Fibroblast of lung (primary cell): ENCODE data around the gene NOVA1. TPM values are rescaled to one million over a fixed set of nuclear protein-coding genes. Genes with fewer than 3 reads are reported as not detected.
A peak's percentile ranks its signal among the peaks of the same experiment; 100 is the strongest.

ENCODE experiments used
- DNase-seq, 2 donors: peaks; one replicate each; pipeline versions ENCODE4 v3.0.0 to v3.0.0-alpha.2; 2010; ENCODE audit warnings: low read depth in 2 of 2
- H2AFZ ChIP-seq: 2 replicates; pipeline ENCODE4 v1.5.1; 2012; ENCODE audit warnings: low read length, control low read depth, inconsistent platforms
- H3K27ac ChIP-seq: 2 replicates; pipeline ENCODE4 v1.5.1; 2011; ENCODE audit warnings: low read length, control low read depth; ENCODE audit not compliant: insufficient read depth
- H3K27me3 ChIP-seq: 2 replicates; pipeline ENCODE4 v1.5.1; 2011; ENCODE audit warnings: mild to moderate bottlenecking, low read length; ENCODE audit not compliant: control insufficient read depth, insufficient read depth
- H3K36me3 ChIP-seq: 2 replicates; pipeline ENCODE4 v1.5.1; 2011; ENCODE audit warnings: low read length; ENCODE audit not compliant: control insufficient read depth, insufficient read depth
- H3K4me1 ChIP-seq: 2 replicates; pipeline ENCODE4 v1.5.1; 2011; ENCODE audit warnings: low read length; ENCODE audit not compliant: control insufficient read depth, insufficient read depth; ENCODE audit errors: extremely low read depth
- H3K4me2 ChIP-seq: 2 replicates; pipeline ENCODE4 v1.5.1; 2011; ENCODE audit warnings: low read length, control low read depth; ENCODE audit not compliant: insufficient read depth; ENCODE audit errors: extremely low read depth
- H3K4me3 ChIP-seq, 4 experiments: fragments of 200-600 bp in 1 of 4; sonication (generic) in 1 of 4; replicated peaks in 1 of 4; 2 replicates each; pipeline ENCODE4 v1.5.1; 2011 to 2016; ENCODE audit warnings: low read length in 4 of 4, low read depth in 3 of 4, mild to moderate bottlenecking in 3 of 4, control low read depth in 2 of 4, inconsistent platforms in 1 of 4, mixed read lengths in 1 of 4; ENCODE audit not compliant: insufficient read depth in 1 of 4; ENCODE audit errors: control extremely low read depth in 1 of 4
- H3K79me2 ChIP-seq: 2 replicates; pipeline ENCODE4 v1.5.1; 2012; ENCODE audit warnings: mild to moderate bottlenecking, low read length, inconsistent platforms; ENCODE audit not compliant: control insufficient read depth, insufficient read depth
- H3K9ac ChIP-seq: 2 replicates; pipeline ENCODE4 v1.5.1; 2011; ENCODE audit warnings: mild to moderate bottlenecking, low read length, control low read depth; ENCODE audit not compliant: insufficient read depth
- H3K9me3 ChIP-seq: 2 replicates; pipeline ENCODE4 v1.5.1; 2012; ENCODE audit warnings: low read depth, low read length; ENCODE audit not compliant: control insufficient read depth, insufficient read depth
- H4K20me1 ChIP-seq: 2 replicates; pipeline ENCODE4 v1.5.1; 2011; ENCODE audit warnings: low read length; ENCODE audit not compliant: control insufficient read depth, insufficient read depth; ENCODE audit errors: extremely low read depth
- CTCF ChIP-seq, 2 donors: IDR thresholded peaks in 1 of 2; conservative IDR thresholded peaks in 1 of 2; 1 replicate in 1 of 2; 2 replicates in 1 of 2; pipeline ENCODE4 v1.5.1; 2011 to 2012; ENCODE audit warnings: low read length in 2 of 2, control low read depth in 1 of 2, inconsistent platforms in 1 of 2, low read depth in 1 of 2, mild to moderate bottlenecking in 1 of 2
- EZH2 ChIP-seq: IDR thresholded peaks from 2 replicates; pipeline ENCODE4 v1.5.1; 2012; ENCODE audit warnings: low read length, control low read depth, mild to moderate bottlenecking; ENCODE audit errors: missing control alignments
- polyA plus RNA-seq, 2 donors: library from polyadenylated mRNA; depleted of rRNA in 1 of 2; stranded (reverse) in 1 of 2; unstranded in 1 of 2; fragments of >200 nt; gene quantifications; 2 replicates each; pipeline ENCODE4 v1.2.1, GENCODE V29; 2011 to 2012; ENCODE audit warnings: missing spikeins in 1 of 2
- total RNA-seq: library from RNA; depleted of rRNA; stranded (reverse); fragments of >200 nt; gene quantifications from 2 replicates; pipeline ENCODE4 v1.2.1, GENCODE V29; 2014

Gene NOVA1
- total and polyA plus RNA-seq, 2 donors (not counting 1 experiment from before 2014, with no cell fraction given), result 2.2 to 5.1 TPM

DNA sequence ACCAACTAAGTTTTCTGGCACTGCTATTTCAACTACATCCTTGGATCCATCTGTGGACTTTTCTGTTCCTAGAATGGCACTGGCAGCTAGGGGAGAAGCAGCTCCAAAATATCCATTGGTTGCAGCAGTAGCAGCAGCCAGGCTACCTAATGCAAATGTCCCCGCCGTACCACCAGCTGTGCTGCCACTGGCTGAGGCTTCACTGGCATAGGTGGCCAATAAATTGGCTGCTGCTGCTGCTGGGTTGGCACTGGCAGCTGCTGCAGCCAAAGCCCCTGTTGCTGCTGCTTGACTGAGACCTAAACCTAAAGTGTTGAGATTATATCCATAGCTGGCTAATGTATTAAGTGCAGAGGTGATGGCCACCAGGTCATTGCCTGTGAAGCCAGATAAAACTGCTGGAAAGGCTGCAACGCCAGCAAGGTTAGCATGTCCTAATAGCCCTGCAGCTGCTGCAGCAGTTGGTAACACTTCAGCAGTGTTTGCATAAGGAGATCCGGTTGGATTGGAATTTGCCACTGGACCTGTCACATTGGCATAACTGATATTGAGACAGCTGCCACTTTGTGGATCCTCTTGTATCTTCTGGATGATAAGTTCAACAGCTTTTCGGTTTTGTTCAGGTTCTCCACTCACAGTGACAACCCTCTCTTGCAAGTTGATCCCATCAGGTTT lies 149.5 kb downstream of the NOVA1 start:
- Histone ChIP-seq H3K27me3 (no peaks in the 10 kb centered on the region), H3K9me3 (no peaks in the 10 kb centered on the region), H2AFZ (no peak overlapping the region), H3K36me3 (no peaks in the 10 kb centered on the region), H4K20me1 (no peaks in the 10 kb centered on the region), H3K4me3 (no peak overlapping the region), H3K9ac (no peak overlapping the region), H3K27ac (no peak overlapping the region), H3K4me2 (no peak overlapping the region), H3K4me1 (no peaks in the 10 kb centered on the region), H3K79me2 (no peaks in the 10 kb centered on the region)
- no peak for DNase-seq
- TF ChIP-seq CTCF (conservative IDR thresholded peaks at IDR 0.05 in 1 of 2, IDR thresholded peaks at IDR 0.05 in 1 of 2; ENCODE audit: low read depth in 1 of 2, low read length in 2 of 2), result no peak
- no peak for TF ChIP-seq EZH2

- Histone ChIP-seq H3K4me1 (no peaks in the 10 kb centered on the region), H3K79me2 (no peaks in the 10 kb centered on the region), H3K27ac (no peak overlapping the region), H2AFZ (no peak overlapping the region), H3K9me3 (no peaks in the 10 kb centered on the region), H3K4me3 (no peak overlapping the region), H3K36me3 (no peaks in the 10 kb centered on the region), H4K20me1 (no peaks in the 10 kb centered on the region), H3K27me3 (no peaks in the 10 kb centered on the region), H3K4me2 (no peak overlapping the region), H3K9ac (no peak overlapping the region)
- TF ChIP-seq CTCF (conservative IDR thresholded peaks at IDR 0.05 in 1 of 2, IDR thresholded peaks at IDR 0.05 in 1 of 2; ENCODE audit: low read depth in 1 of 2, low read length in 2 of 2) (no peak), EZH2 (no peak)
- DNase-seq, result peak; percentile 7 to 32
These were observed 153.0 kb downstream of the NOVA1 start for GRCh38 chr14:26444822-26445221.

DNA sequence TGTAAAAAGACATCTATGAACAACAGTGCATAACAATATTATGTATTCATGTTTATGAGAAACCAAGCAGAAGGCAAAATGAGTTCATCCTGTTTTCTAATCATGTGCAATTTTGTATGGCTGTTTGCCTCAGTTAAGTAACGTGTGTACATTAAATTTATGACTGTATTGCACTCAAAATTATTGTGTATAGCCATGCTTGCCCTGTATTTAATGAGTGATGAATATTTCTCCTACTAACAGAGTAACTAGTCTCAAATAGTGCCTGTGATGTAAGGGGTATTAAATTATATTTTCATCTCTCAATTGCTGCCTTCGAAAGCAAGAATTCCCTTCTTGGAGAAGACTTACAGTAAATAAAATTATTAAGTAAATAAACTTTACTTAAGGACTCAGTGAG lies 154.2 kb downstream of the NOVA1 start:
- Histone ChIP-seq H3K27ac (no peak overlapping the region), H3K4me2 (no peak overlapping the region), H3K27me3 (no peaks in the 10 kb centered on the region), H3K9me3 (no peaks in the 10 kb centered on the region), H3K4me1 (no peaks in the 10 kb centered on the region), H3K4me3 (no peak overlapping the region), H4K20me1 (no peaks in the 10 kb centered on the region), H3K36me3 (no peaks in the 10 kb centered on the region), H3K79me2 (no peaks in the 10 kb centered on the region), H3K9ac (no peak overlapping the region), H2AFZ (no peak overlapping the region)
- TF ChIP-seq CTCF (conservative IDR thresholded peaks at IDR 0.05 in 1 of 2, IDR thresholded peaks at IDR 0.05 in 1 of 2; ENCODE audit: low read depth in 1 of 2, low read length in 2 of 2) (no peak), EZH2 (no peak)
- DNase-seq, result no peak
